ENCODE results near the gene GJD2.

GRCh38 chr15:34733621-34734020, 21.2 kb downstream of the GJD2 start:
- TF ChIP-seq CTCF (IDR thresholded peaks at IDR 0.05): no peak
- TF ChIP-seq POLR2AphosphoS5 (IDR thresholded peaks at IDR 0.05; ENCODE audit: low read depth, low read length): no peak
- TF ChIP-seq EP300 (IDR thresholded peaks at IDR 0.05; ENCODE audit: borderline replicate concordance in 1 of 2, low read depth in 1 of 2, low read length in 1 of 2): no peak
- TF ChIP-seq MAX (IDR thresholded peaks at IDR 0.05; ENCODE audit: low read depth): no peak
- TF ChIP-seq FOXM1 (IDR thresholded peaks at IDR 0.05; ENCODE audit: low read depth): no peak
- no peak for TF ChIP-seq JUND (IDR thresholded peaks at IDR 0.05)
- no peak for TF ChIP-seq SIN3A (IDR thresholded peaks at IDR 0.05; ENCODE audit: borderline replicate concordance, low read depth, low read length)
